Prostate gland (tissue), 2 donors: ENCODE results near the gene TOMM7. TPM values are rescaled to one million over a fixed set of nuclear protein-coding genes. Genes with fewer than 3 reads are reported as not detected.
"Not testable (repeated sequence)": the region's sequence is repeated elsewhere in the genome, so short reads cannot be mapped to it uniquely, and the experiment has no call there.

Experiments
- DNase-seq: peaks from one replicate; pipeline ENCODE4 v3.0.0-alpha.2; 2019; ENCODE audit warnings: low spot score
- H3K27ac ChIP-seq, 2 donors: fragments of 200-600 bp; sonication (generic); 2 replicates each; pipeline ENCODE4 v1.5.1; 2017 to 2019
- H3K27me3 ChIP-seq: fragments of 200-600 bp; sonication (generic); replicated peaks from 2 replicates; pipeline ENCODE4 v1.5.1; 2019; ENCODE audit not compliant: insufficient read depth
- H3K36me3 ChIP-seq, 2 donors: fragments of 200-600 bp; sonication (generic); 1 replicate in 1 of 2; 2 replicates in 1 of 2; pipeline versions ENCODE4 v1.5.1 to v1.8.1; 2017 to 2019
- H3K4me1 ChIP-seq: fragments of 200-600 bp; sonication (generic); replicated peaks from 2 replicates; pipeline ENCODE4 v1.5.1; 2019
- H3K4me3 ChIP-seq, 2 donors: fragments of 200-600 bp; sonication (generic); 2 replicates each; pipeline ENCODE4 v1.5.1; 2017 to 2019
- H3K9me3 ChIP-seq: fragments of 200-600 bp; sonication (generic); 2 replicates; pipeline ENCODE4 v1.5.1; 2017
- CTCF ChIP-seq, 4 experiments: fragments of 200-600 bp in 2 of 4; fragments of 450-650 bp in 2 of 4; sonication (generic) in 2 of 4; IDR thresholded peaks; 1 replicate in 3 of 4; 2 replicates in 1 of 4; pipeline ENCODE4 v1.5.1; 2016 to 2019; ENCODE audit warnings: antibody characterized with exemption in 4 of 4, mild to moderate bottlenecking in 2 of 4, moderate library complexity in 2 of 4
- POLR2A ChIP-seq: fragments of 450-650 bp; IDR thresholded peaks from one replicate; pipeline ENCODE4 v1.6.1; 2016; ENCODE audit warnings: antibody characterized with exemption, mild to moderate bottlenecking
- POLR2AphosphoS5 ChIP-seq: sonication (generic); formaldehyde crosslinking; IDR thresholded peaks from one replicate; pipeline ENCODE4 v1.6.1; 2017; ENCODE audit warnings: antibody characterized with exemption
- WGBS: methylation state at CpG from one replicate; pipeline ENCODE4 v1.1.5; 2018; 5-methylcytosine and 5-hydroxymethylcytosine counted together
- intact Hi-C: fragments of 100-400 bp; cut with DNase I; formaldehyde crosslinking; loops from one replicate; pipeline ENCODE4 v1.14.2; 2022
- total RNA-seq, 2 donors: library from RNA; depleted of rRNA; stranded (reverse); fragments of >200 nt; gene quantifications; one replicate each; pipeline ENCODE4 v1.1.0, GENCODE V29; 2016

TOMM7 gene
- total RNA-seq, 2 donors from 2014 or later: 124 to 190 TPM

DNA sequence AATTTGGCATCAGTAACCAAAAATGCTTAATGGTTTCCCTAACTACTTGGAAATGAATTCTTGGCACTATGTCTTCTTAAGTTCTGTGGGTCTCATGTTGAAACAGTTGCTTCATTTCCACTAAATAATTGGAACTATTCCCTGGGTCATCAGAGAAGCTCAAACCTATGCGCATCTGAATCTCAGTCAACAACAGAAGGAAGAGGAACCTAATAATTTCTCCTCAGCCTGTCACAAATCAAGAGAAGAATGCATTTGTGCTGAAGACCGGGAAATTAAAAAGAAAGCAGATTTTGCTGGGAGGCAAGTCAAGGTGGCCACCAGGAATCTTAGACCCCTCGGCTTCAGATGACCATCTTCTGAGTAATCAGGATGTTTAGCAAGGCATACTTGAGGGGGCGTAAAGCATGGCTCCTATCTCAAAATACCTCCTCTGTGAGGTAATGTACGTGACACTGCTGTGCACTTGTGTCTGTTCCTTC is 41.4 kb downstream of the TOMM7 start:
- TF ChIP-seq CTCF (IDR thresholded peaks at IDR 0.05) (no peak), POLR2A (no peak), POLR2AphosphoS5 (no peak)
- Histone ChIP-seq H3K4me1 (no peaks in the 10 kb centered on the region), H3K9me3 (no peaks in the 10 kb centered on the region), H3K27me3 (no peaks in the 10 kb centered on the region), H3K4me3 (no peak overlapping the region), H3K36me3 (no peaks in the 10 kb centered on the region), H3K27ac (no peak overlapping the region)
- intact Hi-C loops: no loop called here
- DNase-seq: no peak
- 69% methylated on average over 5 of the region's 5 CpGs for WGBS

- DNase-seq, H3K36me3 ChIP-seq, H3K27ac ChIP-seq, H3K4me1 ChIP-seq, H3K9me3 ChIP-seq, H3K4me3 ChIP-seq, intact Hi-C loops, H3K27me3 ChIP-seq: not testable (repeated sequence)
- 61% methylated on average over 4 of the region's 4 CpGs for WGBS
These were observed 42.8 kb downstream of the TOMM7 start for GRCh38 chr7:22779730-22780323.

- no peaks in the 10 kb centered on the region for H3K9me3 ChIP-seq
- intact Hi-C loops: no loop called here
- H3K4me1 ChIP-seq: no peaks in the 10 kb centered on the region
- no peak overlapping the region for H3K4me3 ChIP-seq
- DNase-seq: no peak
- H3K36me3 ChIP-seq: no peaks in the 10 kb centered on the region
- 33% methylated on average over 4 of the region's 4 CpGs for WGBS
- H3K27ac ChIP-seq: no peak overlapping the region
- no peak for TF ChIP-seq POLR2A
- no peak for TF ChIP-seq POLR2AphosphoS5
- TF ChIP-seq CTCF (IDR thresholded peaks at IDR 0.05): no peak
- H3K27me3 ChIP-seq: no peaks in the 10 kb centered on the region
These were observed 45.7 kb downstream of the TOMM7 start for GRCh38 chr7:22776964-22777363.

GRCh38 chr7:22772885-22773284 is 49.8 kb downstream of the TOMM7 start:
- TF ChIP-seq POLR2AphosphoS5 (no peak), CTCF (IDR thresholded peaks at IDR 0.05) (no peak), POLR2A (no peak)
- Histone ChIP-seq H3K4me3 (no peak overlapping the region), H3K27me3 (no peaks in the 10 kb centered on the region), H3K9me3 (no peaks in the 10 kb centered on the region), H3K36me3 (no peaks in the 10 kb centered on the region), H3K27ac (no peak overlapping the region), H3K4me1 (no peaks in the 10 kb centered on the region)
- DNase-seq: no peak
- intact Hi-C loops: no loop called here
- 64% methylated on average over 4 of the region's 4 CpGs for WGBS

DNA sequence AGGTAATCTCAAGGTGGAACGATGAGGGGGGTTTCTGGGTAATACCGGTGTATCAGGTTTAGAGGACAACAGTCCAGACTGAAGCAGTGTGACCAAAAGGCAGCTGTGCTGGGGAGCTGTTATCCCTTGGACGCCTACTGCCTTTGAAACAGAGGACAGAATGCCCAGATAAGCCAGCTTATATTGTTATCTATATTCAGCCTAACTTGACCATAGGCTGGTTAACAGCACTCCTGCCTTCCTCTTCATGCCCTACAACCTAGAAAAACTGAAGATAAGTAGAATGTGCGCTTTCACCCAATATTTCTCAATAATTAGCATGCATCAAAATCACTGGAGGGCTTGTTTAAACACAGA is 50.8 kb downstream of the TOMM7 start:
- H3K9me3 ChIP-seq: no peaks in the 10 kb centered on the region
- no peak overlapping the region for H3K27ac ChIP-seq
- H3K4me1 ChIP-seq: no peaks in the 10 kb centered on the region
- DNase-seq: no peak
- no peak overlapping the region for H3K4me3 ChIP-seq
- intact Hi-C loops: no loop called here
- no peak for TF ChIP-seq POLR2A
- no peaks in the 10 kb centered on the region for H3K27me3 ChIP-seq
- 81% methylated on average over 4 of the region's 4 CpGs for WGBS
- no peaks in the 10 kb centered on the region for H3K36me3 ChIP-seq

- H3K27me3 ChIP-seq: no peaks in the 10 kb centered on the region
- TF ChIP-seq POLR2A (no peak), POLR2AphosphoS5 (no peak), CTCF (IDR thresholded peaks at IDR 0.05) (no peak)
- H3K9me3 ChIP-seq: no peaks in the 10 kb centered on the region
- DNase-seq: no peak
- no peak overlapping the region for H3K27ac ChIP-seq
- WGBS: 89% methylated on average over 1 of the region's 1 CpG
- no peaks in the 10 kb centered on the region for H3K36me3 ChIP-seq
- H3K4me1 ChIP-seq: no peaks in the 10 kb centered on the region
- intact Hi-C loops: no loop called here
- no peak overlapping the region for H3K4me3 ChIP-seq
These were observed 51.3 kb downstream of the TOMM7 start for GRCh38 chr7:22771194-22771871.
